ENCODE measurements around the gene PTPN7. TPM values are rescaled to one million over a fixed set of nuclear protein-coding genes. Genes with fewer than 3 reads are reported as not detected.

PTPN7 gene
- total and polyA plus RNA-seq, 2 of the 13 experiments (the other 11 are each of a cell fraction or from before 2014, with no cell fraction given) = not detected

DNA sequence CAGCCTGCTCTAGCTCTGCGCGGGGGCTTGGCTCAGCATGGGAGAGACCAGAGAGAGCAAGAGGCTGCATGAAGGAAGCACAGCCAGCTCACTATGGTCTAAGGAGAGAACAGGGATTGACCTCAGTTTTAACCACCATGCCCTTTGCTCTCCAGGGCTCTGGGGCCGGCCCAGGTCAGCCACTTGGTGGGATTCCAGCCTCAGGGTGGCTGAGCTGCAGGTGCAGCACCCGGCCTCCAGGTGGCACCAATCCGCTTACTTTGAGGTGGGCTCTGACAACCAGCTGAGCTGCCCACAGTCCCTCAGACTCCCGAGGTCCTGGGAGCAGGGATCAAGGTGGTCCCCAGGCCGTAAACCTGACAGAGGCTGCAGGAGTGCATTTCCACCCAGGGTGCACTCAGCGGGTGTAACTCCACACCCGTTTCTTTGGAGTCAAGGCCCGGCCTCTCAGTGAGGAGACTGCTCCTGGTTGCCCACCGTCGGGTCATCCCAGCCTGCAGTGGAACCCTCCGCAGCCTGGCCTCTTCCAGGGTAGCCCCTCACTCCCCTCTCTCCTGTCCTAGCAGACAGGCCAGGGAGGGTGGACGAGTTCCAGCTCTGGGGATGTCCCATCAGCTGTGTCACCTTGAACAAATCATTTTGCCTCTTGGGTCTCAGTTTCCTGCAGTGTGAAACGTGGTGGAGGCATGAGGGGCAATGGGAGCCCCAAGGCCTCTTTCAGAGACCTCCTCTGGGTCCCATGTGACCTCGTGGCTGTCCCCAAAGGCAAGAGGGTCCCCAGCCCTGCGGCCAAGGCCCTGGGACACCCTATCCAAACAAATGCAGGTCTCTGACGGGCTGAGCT, 32.6 kb upstream of the PTPN7 start (continued):
- no peak for TF ChIP-seq PPARG (CRISPR knock-in tag; conservative IDR thresholded peaks at IDR 0.05)
- TF ChIP-seq GPN1 (CRISPR knock-in tag; IDR thresholded peaks at IDR 0.05; ENCODE audit: borderline replicate concordance) = no peak
- 0 out of 2 replicates have a peak, but pooled peaks have one; percentile 23 for TF ChIP-seq ARID2 (CRISPR knock-in tag; IDR thresholded peaks at IDR 0.05; ENCODE audit: borderline replicate concordance)
- TF ChIP-seq MEIS2 (CRISPR knock-in tag; IDR thresholded peaks at IDR 0.05) = no peak
- no peak for TF ChIP-seq FOXJ3 (CRISPR knock-in tag; IDR thresholded peaks at IDR 0.05; ENCODE audit: borderline replicate concordance)
- TF ChIP-seq ZNF256 (CRISPR knock-in tag; conservative IDR thresholded peaks at IDR 0.05) = no peak
- no peak for TF ChIP-seq RARA (CRISPR knock-in tag; IDR thresholded peaks at IDR 0.05)
- TF ChIP-seq DR1 (CRISPR knock-in tag; IDR thresholded peaks at IDR 0.05) = no peak
- TF ChIP-seq, protein P1, sequence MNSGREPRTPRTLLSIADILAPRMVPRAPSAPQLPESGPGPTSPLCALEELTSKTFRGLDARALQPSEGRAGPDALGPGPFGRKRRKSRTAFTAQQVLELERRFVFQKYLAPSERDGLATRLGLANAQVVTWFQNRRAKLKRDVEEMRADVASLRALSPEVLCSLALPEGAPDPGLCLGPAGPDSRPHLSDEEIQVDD (CRISPR knock-in tag; IDR thresholded peaks at IDR 0.05; ENCODE audit: borderline replicate concordance) = no peak
- no peak for TF ChIP-seq KDM5B (CRISPR knock-in tag; IDR thresholded peaks at IDR 0.05; ENCODE audit: borderline replicate concordance)
- no peak for TF ChIP-seq ZKSCAN8 (CRISPR knock-in tag; IDR thresholded peaks at IDR 0.05; ENCODE audit: borderline replicate concordance)
- TF ChIP-seq NR2F6 (IDR thresholded peaks at IDR 0.05) = 0 out of 2 replicates have a peak, but pooled peaks have one; percentile 25
- no peak for TF ChIP-seq NR2F6 (CRISPR knock-in tag; IDR thresholded peaks at IDR 0.05)
- no peak for TF ChIP-seq ZMYM2 (CRISPR knock-in tag; IDR thresholded peaks at IDR 0.05)
- no peak for TF ChIP-seq FOXA3 (CRISPR knock-in tag; IDR thresholded peaks at IDR 0.05)
- TF ChIP-seq SIX1 (CRISPR knock-in tag; IDR thresholded peaks at IDR 0.05; ENCODE audit: borderline replicate concordance) = no peak
- TF ChIP-seq, protein P2, sequence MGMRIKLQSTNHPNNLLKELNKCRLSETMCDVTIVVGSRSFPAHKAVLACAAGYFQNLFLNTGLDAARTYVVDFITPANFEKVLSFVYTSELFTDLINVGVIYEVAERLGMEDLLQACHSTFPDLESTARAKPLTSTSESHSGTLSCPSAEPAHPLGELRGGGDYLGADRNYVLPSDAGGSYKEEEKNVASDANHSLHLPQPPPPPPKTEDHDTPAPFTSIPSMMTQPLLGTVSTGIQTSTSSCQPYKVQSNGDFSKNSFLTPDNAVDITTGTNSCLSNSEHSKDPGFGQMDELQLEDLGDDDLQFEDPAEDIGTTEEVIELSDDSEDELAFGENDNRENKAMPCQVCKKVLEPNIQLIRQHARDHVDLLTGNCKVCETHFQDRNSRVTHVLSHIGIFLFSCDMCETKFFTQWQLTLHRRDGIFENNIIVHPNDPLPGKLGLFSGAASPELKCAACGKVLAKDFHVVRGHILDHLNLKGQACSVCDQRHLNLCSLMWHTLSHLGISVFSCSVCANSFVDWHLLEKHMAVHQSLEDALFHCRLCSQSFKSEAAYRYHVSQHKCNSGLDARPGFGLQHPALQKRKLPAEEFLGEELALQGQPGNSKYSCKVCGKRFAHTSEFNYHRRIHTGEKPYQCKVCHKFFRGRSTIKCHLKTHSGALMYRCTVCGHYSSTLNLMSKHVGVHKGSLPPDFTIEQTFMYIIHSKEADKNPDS (CRISPR knock-in tag; IDR thresholded peaks at IDR 0.05) = no peak
- no peak for TF ChIP-seq ZNF333 (CRISPR knock-in tag; IDR thresholded peaks at IDR 0.05; ENCODE audit: borderline replicate concordance)
- no peak for TF ChIP-seq STAT5B (CRISPR knock-in tag; IDR thresholded peaks at IDR 0.05)
- TF ChIP-seq ETV6 (CRISPR knock-in tag; conservative IDR thresholded peaks at IDR 0.05) = no peak
- no peak for TF ChIP-seq PRMT3 (CRISPR knock-in tag; IDR thresholded peaks at IDR 0.05; ENCODE audit: borderline replicate concordance, low read depth)
- TF ChIP-seq ZFYVE20 (CRISPR knock-in tag; IDR thresholded peaks at IDR 0.05; ENCODE audit: borderline replicate concordance, low read depth) = no peak
- TF ChIP-seq, protein P3, sequence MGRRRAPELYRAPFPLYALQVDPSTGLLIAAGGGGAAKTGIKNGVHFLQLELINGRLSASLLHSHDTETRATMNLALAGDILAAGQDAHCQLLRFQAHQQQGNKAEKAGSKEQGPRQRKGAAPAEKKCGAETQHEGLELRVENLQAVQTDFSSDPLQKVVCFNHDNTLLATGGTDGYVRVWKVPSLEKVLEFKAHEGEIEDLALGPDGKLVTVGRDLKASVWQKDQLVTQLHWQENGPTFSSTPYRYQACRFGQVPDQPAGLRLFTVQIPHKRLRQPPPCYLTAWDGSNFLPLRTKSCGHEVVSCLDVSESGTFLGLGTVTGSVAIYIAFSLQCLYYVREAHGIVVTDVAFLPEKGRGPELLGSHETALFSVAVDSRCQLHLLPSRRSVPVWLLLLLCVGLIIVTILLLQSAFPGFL (CRISPR knock-in tag; IDR thresholded peaks at IDR 0.05) = no peak
- TF ChIP-seq, protein P4, sequence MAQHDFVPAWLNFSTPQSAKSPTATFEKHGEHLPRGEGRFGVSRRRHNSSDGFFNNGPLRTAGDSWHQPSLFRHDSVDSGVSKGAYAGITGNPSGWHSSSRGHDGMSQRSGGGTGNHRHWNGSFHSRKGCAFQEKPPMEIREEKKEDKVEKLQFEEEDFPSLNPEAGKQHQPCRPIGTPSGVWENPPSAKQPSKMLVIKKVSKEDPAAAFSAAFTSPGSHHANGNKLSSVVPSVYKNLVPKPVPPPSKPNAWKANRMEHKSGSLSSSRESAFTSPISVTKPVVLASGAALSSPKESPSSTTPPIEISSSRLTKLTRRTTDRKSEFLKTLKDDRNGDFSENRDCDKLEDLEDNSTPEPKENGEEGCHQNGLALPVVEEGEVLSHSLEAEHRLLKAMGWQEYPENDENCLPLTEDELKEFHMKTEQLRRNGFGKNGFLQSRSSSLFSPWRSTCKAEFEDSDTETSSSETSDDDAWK (CRISPR knock-in tag; IDR thresholded peaks at IDR 0.05) = no peak
- TF ChIP-seq, protein P5, sequence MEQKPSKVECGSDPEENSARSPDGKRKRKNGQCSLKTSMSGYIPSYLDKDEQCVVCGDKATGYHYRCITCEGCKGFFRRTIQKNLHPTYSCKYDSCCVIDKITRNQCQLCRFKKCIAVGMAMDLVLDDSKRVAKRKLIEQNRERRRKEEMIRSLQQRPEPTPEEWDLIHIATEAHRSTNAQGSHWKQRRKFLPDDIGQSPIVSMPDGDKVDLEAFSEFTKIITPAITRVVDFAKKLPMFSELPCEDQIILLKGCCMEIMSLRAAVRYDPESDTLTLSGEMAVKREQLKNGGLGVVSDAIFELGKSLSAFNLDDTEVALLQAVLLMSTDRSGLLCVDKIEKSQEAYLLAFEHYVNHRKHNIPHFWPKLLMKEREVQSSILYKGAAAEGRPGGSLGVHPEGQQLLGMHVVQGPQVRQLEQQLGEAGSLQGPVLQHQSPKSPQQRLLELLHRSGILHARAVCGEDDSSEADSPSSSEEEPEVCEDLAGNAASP (CRISPR knock-in tag; IDR thresholded peaks at IDR 0.05; ENCODE audit: borderline replicate concordance) = peak; percentile 54; the same call in 1 of the 2 replicates
